ENCODE data around the gene SGK1. TPM values are rescaled to one million over a fixed set of nuclear protein-coding genes. Genes with fewer than 3 reads are reported as not detected.
"Not testable (repeated sequence)": the region's sequence is repeated elsewhere in the genome, so short reads cannot be mapped to it uniquely, and the experiment has no call there.

Gene SGK1
- total RNA-seq, 6 experiments from 2014 or later: 15.9 to 149 (median 43.0) TPM

- Histone ChIP-seq H3K27ac (no peak overlapping the region), H3K9me3 (no peaks in the 10 kb centered on the region), H3K27me3 (no peaks in the 10 kb centered on the region), H3K4me3 (no peak overlapping the region), H3K36me3 (no peaks in the 10 kb centered on the region), H3K4me1 (peaks cover 0 to 7% (median 0%) of the 10 kb centered on the region in 4 donors)
- DNase-seq: no peak
- intact Hi-C loops (cut with DNase I): no loop called here
- no peak for ATAC-seq
- TF ChIP-seq POLR2A (IDR thresholded peaks at IDR 0.05): no peak
- TF ChIP-seq CTCF (IDR thresholded peaks at IDR 0.05): no peak
Measured at GRCh38 chr6:134217798-134218140, 100.1 kb downstream of the SGK1 start.

- intact Hi-C loops (cut with DNase I): no loop called here
- 65% methylated on average over 5 of the region's 8 CpGs for WGBS (ENCODE audit: insufficient coverage, low coverage, low lambda C conversion rate, missing lambda C conversion rate)
- TF ChIP-seq POLR2A (IDR thresholded peaks at IDR 0.05): no peak
- TF ChIP-seq CTCF (IDR thresholded peaks at IDR 0.05): no peak
- DNase-seq (no peak), ATAC-seq (peak in 3 of 4 donors; percentile 6 to 33 (median 16))
- H3K27ac ChIP-seq: no peak overlapping the region
- H3K27me3 ChIP-seq: no peaks in the 10 kb centered on the region
- H3K36me3 ChIP-seq: no peaks in the 10 kb centered on the region
- no peaks in the 10 kb centered on the region for H3K9me3 ChIP-seq
- peaks cover 0 to 7% (median 0%) of the 10 kb centered on the region in 4 donors for H3K4me1 ChIP-seq
- no peak overlapping the region for H3K4me3 ChIP-seq
Measured at GRCh38 chr6:134217105-134217797, 100.7 kb downstream of the SGK1 start.

- Histone ChIP-seq H3K27me3 (no peaks in the 10 kb centered on the region), H3K36me3 (no peaks in the 10 kb centered on the region), H3K9me3 (no peaks in the 10 kb centered on the region), H3K4me1 (peaks cover 0 to 7% (median 0%) of the 10 kb centered on the region in 4 donors), H3K27ac (no peak overlapping the region), H3K4me3 (no peak overlapping the region)
- intact Hi-C loops (cut with DNase I): no loop called here
- 62% methylated on average over 5 of the region's 5 CpGs for WGBS (ENCODE audit: insufficient coverage, low coverage, low lambda C conversion rate, missing lambda C conversion rate)
- no peak for TF ChIP-seq CTCF (IDR thresholded peaks at IDR 0.05)
- no peak for TF ChIP-seq POLR2A (IDR thresholded peaks at IDR 0.05)
- DNase-seq (no peak), ATAC-seq (peak; percentile 30 to 63 (median 52))
Measured at GRCh38 chr6:134216301-134217010, 101.5 kb downstream of the SGK1 start.

- H3K4me1 ChIP-seq; H3K27me3 ChIP-seq; H3K36me3 ChIP-seq; DNase-seq; H3K4me3 ChIP-seq; H3K27ac ChIP-seq; ATAC-seq; intact Hi-C loops (cut with DNase I); H3K9me3 ChIP-seq: not testable (repeated sequence)
- WGBS (ENCODE audit: insufficient coverage, low coverage, low lambda C conversion rate, missing lambda C conversion rate): 83% methylated on average over 2 of the region's 2 CpGs
Measured at GRCh38 chr6:134213410-134213809, 104.5 kb downstream of the SGK1 start.

- no peak for TF ChIP-seq CTCF (IDR thresholded peaks at IDR 0.05)
- no peak for TF ChIP-seq POLR2A (IDR thresholded peaks at IDR 0.05)
- 82% methylated on average over 3 of the region's 3 CpGs for WGBS (ENCODE audit: insufficient coverage, low coverage, low lambda C conversion rate, missing lambda C conversion rate)
- Histone ChIP-seq H3K27ac (no peak overlapping the region), H3K9me3 (no peaks in the 10 kb centered on the region), H3K36me3 (no peaks in the 10 kb centered on the region), H3K4me3 (no peak overlapping the region), H3K4me1 (no peaks in the 10 kb centered on the region), H3K27me3 (no peaks in the 10 kb centered on the region)
- ATAC-seq (no peak), DNase-seq (no peak)
- intact Hi-C loops (cut with DNase I): no loop called here
Measured at GRCh38 chr6:134211297-134211696, 106.6 kb downstream of the SGK1 start.
